Dermis lymphatic vessel endothelial cell (primary cell): Measurements from ENCODE around the gene GAS2L3. TPM values are rescaled to one million over a fixed set of nuclear protein-coding genes. Genes with fewer than 3 reads are reported as not detected.

Experiments used
- total RNA-seq: library from RNA; depleted of rRNA; stranded (reverse); fragments of >200 nt; gene quantifications from 2 replicates; pipeline ENCODE4 v1.2.1, GENCODE V29; 2014

The GAS2L3 gene
- 14.9 and 15.4 TPM in 2 replicates for total RNA-seq

DNA sequence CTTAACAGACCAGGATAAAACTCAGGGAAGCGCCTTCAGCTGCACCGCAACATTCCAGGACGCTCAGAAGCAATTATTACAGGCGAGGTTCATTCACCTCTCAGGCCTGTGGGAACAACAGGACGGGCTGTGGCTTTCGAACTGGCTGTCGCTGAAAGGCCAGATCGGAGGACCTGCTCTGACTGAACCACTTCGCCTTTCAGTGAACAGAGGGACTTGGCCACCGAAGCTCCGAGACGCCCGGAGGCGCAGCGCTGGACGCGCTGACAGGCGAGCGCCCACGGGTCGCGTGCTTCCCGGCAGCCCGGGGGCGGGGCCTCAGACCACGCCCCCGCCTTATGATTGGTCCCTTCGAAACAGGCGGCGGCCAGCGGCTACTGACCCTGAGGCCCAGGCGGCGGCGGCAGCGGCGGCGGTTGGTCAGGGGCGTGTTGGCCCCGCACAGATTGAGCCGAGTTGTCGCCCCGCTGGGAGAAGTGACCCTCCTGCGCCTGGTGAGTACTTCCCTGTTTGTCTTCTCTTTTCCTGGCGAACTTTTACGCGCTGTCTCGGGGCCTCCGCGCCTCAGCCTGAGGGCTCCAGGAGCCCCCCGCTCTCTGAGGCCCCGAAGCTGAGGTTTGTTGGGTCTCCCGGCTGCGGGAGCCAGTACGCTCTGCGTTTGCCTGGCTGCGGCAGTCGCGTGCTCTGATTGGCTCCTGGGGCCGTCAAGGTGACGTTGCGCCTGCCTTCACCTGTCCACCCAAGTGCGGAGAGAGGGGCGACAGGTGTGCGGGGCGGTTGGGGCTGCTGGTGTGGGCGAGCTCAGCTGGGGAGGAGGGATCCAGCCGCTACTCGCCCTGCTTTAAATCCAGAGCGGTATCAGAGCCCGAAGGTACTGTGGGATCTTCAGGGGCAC is at the start of gene GAS2L3:
Gene GAS2L3 (plus strand): TSS at position 393 of the 895 bp plus-strand sequence. CDS start 21,221 bp downstream, outside the sequence.

Other genes starting within 250 kb of the GAS2L3 start
- gene SLC17A8, start 216.6 kb upstream of the GAS2L3 start, total RNA-seq = under 0.01 TPM in 1 of 2 replicates, not detected in the other
- not detected in 2 replicates for gene NR1H4, start 99.8 kb upstream of the GAS2L3 start, total RNA-seq
- gene ANO4, start 221.1 kb downstream of the GAS2L3 start, total RNA-seq = 1.4 and 1.5 TPM in 2 replicates